ENCODE data around the gene TLR1.
A peak's percentile ranks its signal among the peaks of the same experiment; 100 is the strongest.
"Not testable (repeated sequence)": the region's sequence is repeated elsewhere in the genome, so short reads cannot be mapped to it uniquely, and the experiment has no call there.

The TLR1 gene

GRCh38 chr4:38774181-38774955, 30.2 kb downstream of the TLR1 start:
- no peak for DNase-seq

GRCh38 chr4:38770281-38770680, 34.3 kb downstream of the TLR1 start:
- DNase-seq = not testable (repeated sequence)

GRCh38 chr4:38769857-38770256, 34.7 kb downstream of the TLR1 start:
- DNase-seq = no peak

GRCh38 chr4:38769441-38769840, 35.1 kb downstream of the TLR1 start:
- DNase-seq = no peak

- no peak for DNase-seq
Observed at GRCh38 chr4:38768968-38769394, 35.6 kb downstream of the TLR1 start.

- DNase-seq = not testable (repeated sequence)
Observed at GRCh38 chr4:38766940-38767339, 37.7 kb downstream of the TLR1 start.

- no peak for DNase-seq
Observed at GRCh38 chr4:38765382-38765781, 39.2 kb downstream of the TLR1 start.

GRCh38 chr4:38764277-38764676, 40.3 kb downstream of the TLR1 start:
- DNase-seq = no peak

GRCh38 chr4:38762560-38762959, 42.0 kb downstream of the TLR1 start:
- DNase-seq = no peak

GRCh38 chr4:38759790-38760122, 44.8 kb downstream of the TLR1 start:
- DNase-seq = no peak

- DNase-seq = no peak
Observed at GRCh38 chr4:38759113-38759789, 45.3 kb downstream of the TLR1 start.

GRCh38 chr4:38757945-38758600, 46.5 kb downstream of the TLR1 start:
- DNase-seq = no peak

GRCh38 chr4:38752941-38753806, 51.4 kb downstream of the TLR1 start:
- peak; percentile 6 for DNase-seq

- DNase-seq = no peak
Observed at GRCh38 chr4:38752372-38752940, 52.1 kb downstream of the TLR1 start.

- DNase-seq = no peak
Observed at GRCh38 chr4:38751341-38752010, 53.1 kb downstream of the TLR1 start.

GRCh38 chr4:38749336-38749735, 55.3 kb downstream of the TLR1 start:
- no peak for DNase-seq

GRCh38 chr4:38747629-38748028, 57.0 kb downstream of the TLR1 start:
- no peak for DNase-seq
